Endodermal cell (in vitro differentiated cells): ENCODE results near the gene INHBB. TPM values are rescaled to one million over a fixed set of nuclear protein-coding genes. Genes with fewer than 3 reads are reported as not detected.

Experiments
- DNase-seq: peaks from one replicate; pipeline ENCODE4 v3.0.0-alpha.2; 2017
- H3K27ac ChIP-seq: 2 replicates; pipeline ENCODE4 v1.5.1; 2013; ENCODE audit warnings: mild to moderate bottlenecking, low read depth, low read length, moderate library complexity
- H3K27me3 ChIP-seq: 2 replicates; pipeline ENCODE4 v1.6.1; 2013; ENCODE audit warnings: mild to moderate bottlenecking, low read length, moderate library complexity; ENCODE audit not compliant: insufficient read depth, control insufficient read depth, poor library complexity, severe bottlenecking
- H3K36me3 ChIP-seq: 2 replicates; pipeline ENCODE4 v1.7.0; 2013; ENCODE audit warnings: mild to moderate bottlenecking, low read length, moderate library complexity; ENCODE audit not compliant: control insufficient read depth, insufficient read depth
- H3K4me1 ChIP-seq: one replicate; pipeline ENCODE4 v1.7.0; 2013; ENCODE audit warnings: low read length; ENCODE audit not compliant: control insufficient read depth, insufficient read depth
- H3K4me3 ChIP-seq: 2 replicates; pipeline ENCODE4 v1.5.1; 2013; ENCODE audit warnings: mild to moderate bottlenecking, low read length, moderate library complexity
- H3K9ac ChIP-seq: 2 replicates; pipeline ENCODE4 v1.6.1; 2013; ENCODE audit warnings: mild to moderate bottlenecking, low read length, moderate library complexity; ENCODE audit not compliant: poor library complexity, severe bottlenecking; ENCODE audit errors: extremely low read depth
- H3K9me3 ChIP-seq: 2 replicates; pipeline ENCODE4 v1.6.1; 2013; ENCODE audit warnings: mild to moderate bottlenecking, low read length, moderate library complexity; ENCODE audit not compliant: control insufficient read depth
- H3K27ac Mint-ChIP-seq: 2 replicates; pipeline ENCODE4 v1.8.0; 2020; ENCODE audit warnings: mixed read lengths
- H3K27me3 Mint-ChIP-seq: 2 replicates; pipeline ENCODE4 v1.8.0; 2021; ENCODE audit warnings: mild to moderate bottlenecking, mixed read lengths; ENCODE audit not compliant: insufficient read depth
- H3K36me3 Mint-ChIP-seq: 2 replicates; pipeline ENCODE4 v1.8.0; 2020; ENCODE audit warnings: low read depth, mixed read lengths
- H3K4me1 Mint-ChIP-seq: 2 replicates; pipeline ENCODE4 v1.8.0; 2020; ENCODE audit warnings: mixed read lengths
- H3K4me3 Mint-ChIP-seq: 2 replicates; pipeline ENCODE4 v1.8.0; 2020; ENCODE audit warnings: mild to moderate bottlenecking, moderate library complexity, mixed read lengths
- H3K9me3 Mint-ChIP-seq: 2 replicates; pipeline ENCODE4 v1.8.0; 2020; ENCODE audit warnings: mild to moderate bottlenecking, mixed read lengths
- WGBS, 2 experiments: methylation state at CpG; one replicate each; pipeline versions ENCODE4 v1.1.5 to v1.1.7; 2013; ENCODE audit warnings: missing lambda C conversion rate in 2 of 2, mixed read lengths in 1 of 2; ENCODE audit not compliant: insufficient coverage in 1 of 2, insufficient read length in 1 of 2; 5-methylcytosine and 5-hydroxymethylcytosine counted together
- total RNA-seq, 2 donors: library from RNA; stranded (reverse); fragmentation: NEBNext Ultra II Directional in 1 of 2; extraction: Animal tissue kit (Norgen Biotek cat#: 25700) in 1 of 2; gene quantifications; 2 replicates in 1 of 2; 3 replicates in 1 of 2; pipeline ENCODE4 v1.2.1, GENCODE V29; 2021
- TF ChIP-seq, protein P1 (sequence below): fragments of 200-600 bp; sonication (generic); conservative IDR thresholded peaks from 2 replicates; pipeline ENCODE4 v1.5.0; 2021; ENCODE audit warnings: antibody characterized with exemption, mild to moderate bottlenecking

INHBB gene
- total RNA-seq, 2 donors from 2014 or later, result not detected

DNA sequence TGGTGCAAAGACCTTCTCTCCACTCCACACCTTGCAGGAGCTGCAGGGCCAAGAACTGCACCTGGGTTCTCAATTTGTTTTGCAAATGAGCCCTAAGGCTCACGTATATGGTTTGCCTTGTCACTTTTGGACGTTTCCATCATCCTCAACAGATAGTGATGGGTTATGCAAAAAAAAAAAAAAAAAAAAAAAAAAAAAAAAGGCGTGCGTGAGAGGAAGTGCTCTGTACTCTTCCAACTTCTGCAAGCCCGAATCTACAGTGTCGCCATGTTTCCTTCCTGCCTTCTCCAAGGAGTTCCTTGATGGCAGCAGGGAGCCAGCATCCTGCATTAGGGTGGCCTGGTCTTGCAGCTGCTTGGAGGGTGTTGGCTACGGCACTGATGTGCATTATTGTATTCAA, 4.0 kb upstream of the INHBB start:
- H3K4me1 ChIP-seq, result peaks cover 3% of the 10 kb centered on the region
- H3K4me3 ChIP-seq, result no peak overlapping the region
- TF ChIP-seq, protein P1, sequence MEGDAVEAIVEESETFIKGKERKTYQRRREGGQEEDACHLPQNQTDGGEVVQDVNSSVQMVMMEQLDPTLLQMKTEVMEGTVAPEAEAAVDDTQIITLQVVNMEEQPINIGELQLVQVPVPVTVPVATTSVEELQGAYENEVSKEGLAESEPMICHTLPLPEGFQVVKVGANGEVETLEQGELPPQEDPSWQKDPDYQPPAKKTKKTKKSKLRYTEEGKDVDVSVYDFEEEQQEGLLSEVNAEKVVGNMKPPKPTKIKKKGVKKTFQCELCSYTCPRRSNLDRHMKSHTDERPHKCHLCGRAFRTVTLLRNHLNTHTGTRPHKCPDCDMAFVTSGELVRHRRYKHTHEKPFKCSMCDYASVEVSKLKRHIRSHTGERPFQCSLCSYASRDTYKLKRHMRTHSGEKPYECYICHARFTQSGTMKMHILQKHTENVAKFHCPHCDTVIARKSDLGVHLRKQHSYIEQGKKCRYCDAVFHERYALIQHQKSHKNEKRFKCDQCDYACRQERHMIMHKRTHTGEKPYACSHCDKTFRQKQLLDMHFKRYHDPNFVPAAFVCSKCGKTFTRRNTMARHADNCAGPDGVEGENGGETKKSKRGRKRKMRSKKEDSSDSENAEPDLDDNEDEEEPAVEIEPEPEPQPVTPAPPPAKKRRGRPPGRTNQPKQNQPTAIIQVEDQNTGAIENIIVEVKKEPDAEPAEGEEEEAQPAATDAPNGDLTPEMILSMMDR, result no peak
- Mint-ChIP-seq H3K27ac (no peak overlapping the region), H3K27me3 (peaks cover 61% of the 10 kb centered on the region), H3K4me3 (no peak overlapping the region), H3K36me3 (no peaks in the 10 kb centered on the region), H3K9me3 (no peaks in the 10 kb centered on the region), H3K4me1 (peaks cover 7% of the 10 kb centered on the region)
- no peaks in the 10 kb centered on the region for H3K9me3 ChIP-seq
- DNase-seq, result no peak
- 88 to 89% methylated on average over 3 to 7 of the region's 7 CpGs for WGBS, 2 experiments
- peaks cover 73% of the 10 kb centered on the region for H3K27me3 ChIP-seq
- no peak overlapping the region for H3K27ac ChIP-seq
- H3K9ac ChIP-seq, result no peak overlapping the region
- H3K36me3 ChIP-seq, result no peaks in the 10 kb centered on the region

- 52 to 56% methylated on average over 5 to 7 of the region's 7 CpGs for WGBS, 2 experiments
- no peaks in the 10 kb centered on the region for H3K36me3 ChIP-seq
- DNase-seq, result no peak
- TF ChIP-seq, protein P1, result no peak
- no peak overlapping the region for H3K27ac Mint-ChIP-seq
- no peak overlapping the region for H3K27ac ChIP-seq
- no peaks in the 10 kb centered on the region for H3K9me3 Mint-ChIP-seq
- H3K27me3 ChIP-seq, result peaks cover 78% of the 10 kb centered on the region
- no peak overlapping the region for H3K4me3 ChIP-seq
- no peaks in the 10 kb centered on the region for H3K36me3 Mint-ChIP-seq
- peaks cover 3% of the 10 kb centered on the region for H3K4me1 ChIP-seq
- no peak overlapping the region for H3K9ac ChIP-seq
- no peaks in the 10 kb centered on the region for H3K9me3 ChIP-seq
- no peak overlapping the region for H3K4me3 Mint-ChIP-seq
- H3K4me1 Mint-ChIP-seq, result peaks cover 7% of the 10 kb centered on the region
- peaks cover 65% of the 10 kb centered on the region for H3K27me3 Mint-ChIP-seq
Observed at GRCh38 chr2:120342446-120342845, 3.5 kb upstream of the INHBB start.

- H3K36me3 ChIP-seq, result no peaks in the 10 kb centered on the region
Observed at GRCh38 chr2:120343100-120343432, 2.9 kb upstream of the INHBB start.

More at GRCh38 chr2:120343100-120343432, 2.9 kb upstream of the INHBB start:
- peaks cover 71% of the 10 kb centered on the region for H3K27me3 Mint-ChIP-seq
- H3K9me3 Mint-ChIP-seq, result no peaks in the 10 kb centered on the region
- WGBS, 2 experiments, result 20 to 54% methylated on average over 1 to 5 of the region's 5 CpGs
- TF ChIP-seq, protein P1, result no peak
- H3K4me1 Mint-ChIP-seq, result peaks cover 7% of the 10 kb centered on the region
- no peak overlapping the region for H3K27ac Mint-ChIP-seq
- no peak overlapping the region for H3K27ac ChIP-seq
- H3K9ac ChIP-seq, result no peak overlapping the region
- H3K9me3 ChIP-seq, result no peaks in the 10 kb centered on the region
- peaks cover 84% of the 10 kb centered on the region for H3K27me3 ChIP-seq
- H3K4me3 Mint-ChIP-seq, result no peak overlapping the region
- peaks cover 3% of the 10 kb centered on the region for H3K4me1 ChIP-seq
- no peaks in the 10 kb centered on the region for H3K36me3 Mint-ChIP-seq
- H3K4me3 ChIP-seq, result no peak overlapping the region
- DNase-seq, result no peak
